ENCODE data around the gene MYH9. TPM values are rescaled to one million over a fixed set of nuclear protein-coding genes. Genes with fewer than 3 reads are reported as not detected.

MYH9 gene
- total RNA-seq, 1 experiment from 2014 or later = 464 TPM

DNA sequence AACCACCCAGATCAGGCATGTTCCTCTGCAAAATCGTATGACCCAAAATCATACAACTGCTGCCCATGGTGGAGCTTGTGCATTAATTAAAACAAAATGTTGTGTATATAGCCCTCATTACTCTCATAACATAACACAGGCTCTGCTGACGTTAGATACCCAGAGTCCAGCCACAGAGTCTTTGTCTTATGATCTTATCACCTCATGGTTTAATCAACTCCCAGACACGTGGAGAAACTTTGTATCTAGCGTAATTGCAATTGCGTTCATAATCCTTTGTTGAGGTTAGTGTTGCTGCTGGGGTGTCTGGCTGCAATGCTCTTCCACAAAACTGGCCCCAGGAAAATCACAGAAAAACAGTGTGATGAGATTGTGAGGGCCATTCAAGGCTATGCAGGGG is 139.8 kb downstream of the MYH9 start:
- no peak for DNase-seq (ENCODE audit: low read depth)

GRCh38 chr22:36246718-36247117 is 141.0 kb downstream of the MYH9 start:
- no peak for DNase-seq (ENCODE audit: low read depth)

- no peak for DNase-seq (ENCODE audit: low read depth)
Observed at GRCh38 chr22:36245805-36246356, 141.9 kb downstream of the MYH9 start.

- DNase-seq (ENCODE audit: low read depth) = no peak
Observed at GRCh38 chr22:36244522-36245391, 143.0 kb downstream of the MYH9 start.

DNA sequence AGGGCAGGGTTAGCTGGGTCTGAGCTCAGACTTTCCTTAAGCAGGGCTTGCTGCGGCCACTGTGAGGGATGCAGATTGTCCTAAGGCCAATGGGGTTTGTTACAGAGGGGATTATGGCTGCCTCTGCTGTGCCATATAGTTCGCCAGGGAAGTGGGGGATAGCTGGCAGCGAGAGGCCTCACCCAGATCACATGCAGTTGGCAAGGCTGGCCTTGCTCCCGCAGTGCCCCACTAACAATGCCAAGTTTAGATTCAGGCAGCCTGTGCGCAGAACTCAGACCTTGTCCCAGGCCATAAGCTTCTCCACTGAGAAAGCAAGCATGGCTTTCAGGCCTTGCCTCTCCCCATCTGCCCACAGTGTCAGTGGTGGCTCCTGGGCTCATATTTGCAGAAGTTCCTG is 143.8 kb downstream of the MYH9 start:
- DNase-seq (ENCODE audit: low read depth) = no peak

DNA sequence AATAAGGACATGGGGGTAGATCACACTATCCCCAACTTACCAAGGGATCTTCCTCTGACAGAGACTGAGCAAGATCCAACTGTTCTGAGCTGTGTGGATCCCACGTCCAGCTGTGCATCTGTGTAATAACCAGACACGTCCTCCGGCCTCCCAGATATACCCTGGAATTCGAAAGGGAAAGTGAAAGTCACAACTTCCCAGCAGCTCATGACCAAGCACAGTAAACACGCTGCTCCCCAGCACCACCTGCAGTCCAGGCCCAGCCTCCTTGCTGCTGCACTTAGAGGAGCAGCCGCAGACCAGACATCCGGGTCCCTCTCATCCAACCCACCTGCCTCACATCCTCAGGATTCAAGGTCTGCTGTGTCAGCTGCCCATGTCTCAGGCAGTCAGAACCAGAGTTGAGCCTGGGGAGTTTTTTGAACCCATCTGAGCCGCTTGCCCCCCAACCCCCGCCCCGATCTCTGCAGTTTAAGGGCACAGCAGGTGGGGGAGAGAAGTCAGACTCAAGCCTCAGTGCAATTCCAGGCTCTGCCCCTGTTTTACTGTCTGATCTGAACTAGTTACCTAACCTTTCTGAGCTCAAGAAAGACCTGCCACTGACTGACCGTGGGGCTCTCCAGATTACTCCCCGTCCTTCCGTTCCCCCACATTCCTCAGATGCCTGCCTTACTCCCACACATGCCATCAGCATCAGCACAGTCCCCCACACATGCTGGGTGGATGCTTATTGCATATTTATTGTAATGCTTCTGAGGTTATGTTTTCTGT is 148.2 kb downstream of the MYH9 start, which contains the start of gene APOL2:
Gene APOL2, minus strand, starts transcription at position 127 of the 771 bp plus-strand sequence. CDS start 6,365 bp downstream, outside the sequence.
- peak; percentile 95 for DNase-seq (ENCODE audit: low read depth)

GRCh38 chr22:36239150-36239400 is 148.7 kb downstream of the MYH9 start:
- DNase-seq (ENCODE audit: low read depth) = no peak

DNA sequence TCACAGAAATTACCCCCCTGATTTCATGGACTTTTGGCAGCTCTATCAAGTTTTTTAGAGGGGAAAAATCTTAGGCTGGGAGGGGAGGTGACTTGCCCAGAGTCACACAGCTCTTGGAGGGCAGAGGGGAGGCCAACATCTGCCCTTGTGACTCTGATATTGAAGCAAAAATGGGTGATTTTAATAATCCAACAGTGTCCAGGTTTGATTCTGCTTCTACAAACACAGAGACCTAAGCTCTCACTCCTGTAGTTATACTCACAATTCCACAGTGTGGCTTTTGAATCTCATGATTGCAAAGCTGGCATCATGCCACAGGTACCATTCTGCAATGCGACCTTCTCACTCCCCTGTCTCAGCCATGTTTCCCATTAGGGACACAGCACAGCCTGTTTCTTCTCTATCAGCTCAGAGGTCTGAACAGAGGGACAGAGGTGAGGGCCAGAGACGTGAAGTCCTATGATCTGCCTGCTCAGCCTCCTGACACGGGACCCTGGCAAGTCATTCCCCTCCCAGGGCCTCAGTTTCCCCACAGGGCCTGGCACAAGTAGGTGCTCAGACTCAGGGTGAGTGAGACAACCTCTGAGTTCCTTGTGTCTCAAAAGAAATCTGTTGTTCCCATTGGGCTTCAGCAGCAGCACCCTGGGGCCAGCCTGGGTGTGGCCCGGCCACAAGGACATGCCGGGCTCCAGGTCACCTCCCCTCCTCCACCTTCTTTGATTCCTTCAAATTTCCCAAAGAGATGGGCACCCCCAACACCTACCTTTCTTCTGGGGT is 149.2 kb downstream of the MYH9 start:
- DNase-seq (ENCODE audit: low read depth) = peak; percentile 35

DNA sequence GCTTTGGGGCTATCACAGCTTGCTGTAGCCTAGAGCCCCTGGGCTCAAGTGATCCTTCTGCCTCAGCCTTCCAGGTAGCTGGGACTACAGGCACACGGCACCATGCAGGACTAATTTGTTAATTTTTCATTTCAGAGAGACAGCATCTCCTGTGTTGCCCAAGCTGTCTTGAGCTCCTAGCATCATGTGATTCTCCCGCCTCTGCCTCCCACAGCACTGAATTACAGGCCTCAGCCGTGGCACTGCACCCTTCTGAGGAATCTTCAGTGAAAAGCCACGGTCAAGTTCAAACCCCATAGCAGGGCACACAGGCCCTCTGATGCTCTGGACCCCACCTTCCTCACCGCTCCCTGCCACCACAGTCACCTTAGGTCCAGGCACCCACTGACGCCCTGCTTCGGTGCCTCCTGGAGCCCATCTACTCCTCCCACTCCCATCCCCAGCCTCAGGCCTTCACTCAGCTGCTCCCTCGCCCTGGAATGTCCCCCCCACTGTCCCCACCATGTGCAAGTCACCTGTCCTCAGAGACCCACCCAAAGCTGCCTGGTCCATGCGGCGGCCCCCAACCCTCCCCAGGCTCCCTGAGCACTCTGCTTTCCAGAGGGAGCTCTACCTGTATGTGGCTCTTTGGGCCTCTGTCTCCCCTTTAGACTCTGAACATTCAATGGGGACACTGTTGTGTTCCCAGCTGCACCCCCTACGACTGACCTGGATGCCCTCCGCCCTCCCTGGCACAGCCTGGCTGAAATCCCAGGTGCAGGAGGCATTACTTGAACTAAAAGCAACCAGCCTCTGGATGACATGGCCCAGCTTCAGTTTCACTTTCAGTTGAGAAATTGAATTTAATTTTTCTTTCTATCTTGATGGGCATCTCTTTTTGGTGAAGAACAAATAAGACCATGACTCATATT is 150.1 kb downstream of the MYH9 start:
- DNase-seq (ENCODE audit: low read depth) = peak; percentile 47

GRCh38 chr22:36236388-36237319 is 151.1 kb downstream of the MYH9 start:
- DNase-seq (ENCODE audit: low read depth) = no peak

DNA sequence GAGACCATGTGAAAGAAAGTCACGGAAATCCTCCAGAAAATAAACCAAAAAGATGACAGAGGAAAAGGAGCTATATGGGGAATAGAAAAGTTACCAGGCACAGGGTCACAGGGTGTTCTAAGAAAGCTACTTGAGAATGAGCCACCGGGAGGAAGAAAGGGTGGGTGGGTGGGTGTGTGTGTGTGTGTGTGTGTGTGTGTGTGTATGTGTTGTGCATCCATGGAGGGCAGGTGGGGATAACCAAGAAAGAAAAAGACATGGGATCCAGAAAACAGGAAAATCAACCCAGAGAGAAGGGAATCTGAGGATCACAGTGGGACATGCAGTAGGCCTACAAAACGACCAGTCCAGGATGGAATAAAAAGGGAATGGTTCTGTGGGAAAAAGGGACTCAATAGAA is 152.2 kb downstream of the MYH9 start:
- DNase-seq (ENCODE audit: low read depth) = no peak

- DNase-seq (ENCODE audit: low read depth) = no peak
Observed at GRCh38 chr22:36234919-36235318, 152.8 kb downstream of the MYH9 start.

- DNase-seq (ENCODE audit: low read depth) = no peak
Observed at GRCh38 chr22:36234213-36234612, 153.6 kb downstream of the MYH9 start.

- no peak for DNase-seq (ENCODE audit: low read depth)
Observed at GRCh38 chr22:36233796-36234195, 154.0 kb downstream of the MYH9 start.

DNA sequence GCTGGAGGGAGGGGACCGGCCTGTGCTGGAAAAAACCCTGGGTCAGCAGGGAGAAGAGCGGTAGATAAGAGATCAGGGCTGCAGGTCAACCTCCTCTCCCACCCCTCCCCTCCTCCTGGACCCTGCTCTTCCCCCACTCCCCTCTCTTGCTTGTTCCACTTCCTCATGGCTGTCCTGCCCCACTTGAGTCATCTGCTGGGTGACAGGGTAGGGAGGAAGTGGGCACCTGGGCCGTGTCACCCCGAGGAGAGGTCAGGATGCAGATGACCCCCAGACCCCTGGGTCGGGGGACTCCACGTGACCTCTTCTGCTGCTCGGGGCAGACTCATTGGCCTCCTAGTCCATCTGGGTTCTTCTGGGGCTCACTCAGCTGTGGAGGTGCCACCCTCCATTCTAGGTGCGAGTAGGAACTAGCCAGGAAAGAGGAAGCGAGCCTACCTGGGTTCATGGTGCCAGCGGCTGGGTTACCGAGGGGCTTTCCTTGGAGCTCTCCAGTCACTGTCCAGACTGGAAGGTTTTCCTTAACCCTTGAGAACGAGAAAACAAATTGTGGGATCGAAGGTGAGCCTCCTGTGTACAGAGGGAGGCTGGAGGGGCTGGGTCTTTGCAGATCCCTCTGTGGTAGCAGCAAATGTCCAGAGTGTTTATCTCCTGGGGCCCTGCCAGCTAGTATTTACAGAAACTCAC is 154.9 kb downstream of the MYH9 start:
- DNase-seq (ENCODE audit: low read depth) = no peak

All from Daoy (cell line).